GM12891 (cell line): ENCODE results near the gene EEFSEC.

Experiments used
- DNase-seq: peaks from one replicate; pipeline ENCODE4 v3.0.0; 2011; ENCODE audit warnings: low spot score; ENCODE audit not compliant: insufficient read length
- FAIRE-seq: peaks from 2 replicates; lab custom pipeline; 2011; peaks lifted over from hg19 to GRCh38; lab: Jason Lieb, UNC
- PAX5 ChIP-seq: IDR thresholded peaks from 2 replicates; pipeline ENCODE4 v1.6.1; 2011; ENCODE audit warnings: low read length, moderate library complexity, mild to moderate bottlenecking; ENCODE audit not compliant: insufficient read depth, severe bottlenecking
- POLR2A ChIP-seq: IDR thresholded peaks from 2 replicates; pipeline ENCODE4 v1.6.1; 2011; ENCODE audit warnings: low read depth, low read length, control low read depth
- POLR2AphosphoS5 ChIP-seq: IDR thresholded peaks from 2 replicates; pipeline ENCODE4 v1.6.1; 2011; ENCODE audit warnings: low read depth, low read length, control low read depth
- POU2F2 ChIP-seq: IDR thresholded peaks from 2 replicates; pipeline ENCODE4 v1.6.1; 2011; ENCODE audit warnings: low read depth, mild to moderate bottlenecking, control low read depth, low read length, moderate library complexity
- SPI1 ChIP-seq: IDR thresholded peaks from 2 replicates; pipeline ENCODE4 v1.6.1; 2011; ENCODE audit warnings: low read depth, low read length, control low read depth
- TAF1 ChIP-seq: IDR thresholded peaks from 2 replicates; pipeline ENCODE4 v1.6.1; 2011; ENCODE audit warnings: low read depth, low read length, control low read depth

Gene EEFSEC

GRCh38 chr3:128413413-128414205, 260.3 kb downstream of the EEFSEC start:
- DNase-seq, result no peak
- TF ChIP-seq POU2F2 (no peak), POLR2A (no peak), SPI1 (no peak), PAX5 (no peak), TAF1 (no peak), POLR2AphosphoS5 (no peak)
- no peak for FAIRE-seq

- FAIRE-seq (no peak), DNase-seq (no peak)
- TF ChIP-seq POU2F2 (no peak), POLR2AphosphoS5 (no peak), PAX5 (no peak), POLR2A (no peak), TAF1 (no peak)
Observed at GRCh38 chr3:128415200-128415772, 262.0 kb downstream of the EEFSEC start.

- TF ChIP-seq POLR2A (no peak), SPI1 (no peak), POU2F2 (no peak), TAF1 (no peak), PAX5 (no peak), POLR2AphosphoS5 (no peak)
- no peak for FAIRE-seq
- DNase-seq, result no peak
Observed at GRCh38 chr3:128415773-128416577, 262.7 kb downstream of the EEFSEC start.

- DNase-seq (no peak), FAIRE-seq (no peak)
- TF ChIP-seq POLR2A (no peak), TAF1 (no peak), PAX5 (no peak), POU2F2 (no peak), POLR2AphosphoS5 (no peak), SPI1 (no peak)
Observed at GRCh38 chr3:128416578-128417211, 263.4 kb downstream of the EEFSEC start.

GRCh38 chr3:128418900-128419299, 265.6 kb downstream of the EEFSEC start:
- TF ChIP-seq SPI1 (no peak), POU2F2 (no peak), TAF1 (no peak), PAX5 (no peak), POLR2AphosphoS5 (no peak), POLR2A (no peak)

GRCh38 chr3:128419311-128419710, 266.0 kb downstream of the EEFSEC start:
- DNase-seq (no peak), FAIRE-seq (no peak)
- TF ChIP-seq POU2F2 (no peak), PAX5 (no peak), SPI1 (no peak), TAF1 (no peak), POLR2AphosphoS5 (no peak), POLR2A (no peak)

More at GRCh38 chr3:128418900-128419299, 265.6 kb downstream of the EEFSEC start:
- no peak for DNase-seq
- FAIRE-seq, result no peak

GRCh38 chr3:128420289-128420688, 267.0 kb downstream of the EEFSEC start:
- DNase-seq (no peak), FAIRE-seq (no peak)
- TF ChIP-seq PAX5 (no peak), POU2F2 (no peak), SPI1 (no peak), TAF1 (no peak), POLR2AphosphoS5 (no peak), POLR2A (no peak)

- no peak for DNase-seq
- FAIRE-seq, result no peak
- TF ChIP-seq TAF1 (no peak), SPI1 (no peak), POU2F2 (no peak), POLR2A (no peak), POLR2AphosphoS5 (no peak), PAX5 (no peak)
Observed at GRCh38 chr3:128420720-128421438, 267.6 kb downstream of the EEFSEC start.
